ENCODE measurements around the gene CACNB3. TPM values are rescaled to one million over a fixed set of nuclear protein-coding genes. Genes with fewer than 3 reads are reported as not detected.

CACNB3 gene
- total RNA-seq, 1 experiment from 2014 or later: 7.0 TPM

DNA sequence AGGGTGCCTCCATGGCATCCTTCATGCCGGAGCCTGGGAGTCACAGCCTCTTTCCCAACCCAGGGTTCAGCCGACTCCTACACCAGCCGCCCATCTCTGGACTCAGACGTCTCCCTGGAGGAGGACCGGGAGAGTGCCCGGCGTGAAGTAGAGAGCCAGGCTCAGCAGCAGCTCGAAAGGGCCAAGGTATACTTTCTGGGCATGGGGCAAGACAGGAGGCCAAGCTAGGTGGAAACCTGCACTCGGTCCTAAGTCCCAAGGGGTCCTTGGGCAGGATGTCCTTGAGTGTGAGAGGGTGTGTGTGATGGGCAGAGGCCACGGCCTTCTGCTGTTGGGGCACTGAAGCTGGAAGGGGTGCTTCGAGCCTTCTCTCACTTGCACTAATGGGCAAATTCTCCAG lies 5.0 kb downstream of the CACNB3 start:
- no TSS peak for BruUV-seq (replicated peaks)
- Mint-ChIP-seq H3K36me3 (ENCODE audit: insufficient read depth, unreplicated experiment) (peaks cover 2% of the 10 kb centered on the region), H3K9me3 (ENCODE audit: unreplicated experiment) (no peaks in the 10 kb centered on the region), H3K4me3 (ENCODE audit: unreplicated experiment) (no peak overlapping the region), H3K27ac (ENCODE audit: low read depth, unreplicated experiment) (no peak overlapping the region), H3K27me3 (ENCODE audit: insufficient read depth, unreplicated experiment) (no peaks in the 10 kb centered on the region), H3K4me1 (ENCODE audit: insufficient read depth, unreplicated experiment) (peaks cover 12% of the 10 kb centered on the region)
- POLR2A ChIA-PET: interaction anchor here (0.9 to 1.6 kb wide), 3 partner anchors 9 to 10 kb away, joined by 3 to 7 read pairs (median 3); no protein-coding TSS in a partner anchor
- CTCF ChIA-PET: interaction anchor here (0.6 to 6.7 kb wide), 4 partner anchors 8 to 893 kb away, joined by 3 to 46 read pairs (median 3); no protein-coding TSS in a partner anchor
- TF ChIP-seq, protein P1, sequence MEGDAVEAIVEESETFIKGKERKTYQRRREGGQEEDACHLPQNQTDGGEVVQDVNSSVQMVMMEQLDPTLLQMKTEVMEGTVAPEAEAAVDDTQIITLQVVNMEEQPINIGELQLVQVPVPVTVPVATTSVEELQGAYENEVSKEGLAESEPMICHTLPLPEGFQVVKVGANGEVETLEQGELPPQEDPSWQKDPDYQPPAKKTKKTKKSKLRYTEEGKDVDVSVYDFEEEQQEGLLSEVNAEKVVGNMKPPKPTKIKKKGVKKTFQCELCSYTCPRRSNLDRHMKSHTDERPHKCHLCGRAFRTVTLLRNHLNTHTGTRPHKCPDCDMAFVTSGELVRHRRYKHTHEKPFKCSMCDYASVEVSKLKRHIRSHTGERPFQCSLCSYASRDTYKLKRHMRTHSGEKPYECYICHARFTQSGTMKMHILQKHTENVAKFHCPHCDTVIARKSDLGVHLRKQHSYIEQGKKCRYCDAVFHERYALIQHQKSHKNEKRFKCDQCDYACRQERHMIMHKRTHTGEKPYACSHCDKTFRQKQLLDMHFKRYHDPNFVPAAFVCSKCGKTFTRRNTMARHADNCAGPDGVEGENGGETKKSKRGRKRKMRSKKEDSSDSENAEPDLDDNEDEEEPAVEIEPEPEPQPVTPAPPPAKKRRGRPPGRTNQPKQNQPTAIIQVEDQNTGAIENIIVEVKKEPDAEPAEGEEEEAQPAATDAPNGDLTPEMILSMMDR (IDR thresholded peaks at IDR 0.05; ENCODE audit: unreplicated experiment): no peak
- intact Hi-C loops (cut with micrococcal nuclease): no loop called here
- no peak for DNase-seq (ENCODE audit: unreplicated experiment)

DNA sequence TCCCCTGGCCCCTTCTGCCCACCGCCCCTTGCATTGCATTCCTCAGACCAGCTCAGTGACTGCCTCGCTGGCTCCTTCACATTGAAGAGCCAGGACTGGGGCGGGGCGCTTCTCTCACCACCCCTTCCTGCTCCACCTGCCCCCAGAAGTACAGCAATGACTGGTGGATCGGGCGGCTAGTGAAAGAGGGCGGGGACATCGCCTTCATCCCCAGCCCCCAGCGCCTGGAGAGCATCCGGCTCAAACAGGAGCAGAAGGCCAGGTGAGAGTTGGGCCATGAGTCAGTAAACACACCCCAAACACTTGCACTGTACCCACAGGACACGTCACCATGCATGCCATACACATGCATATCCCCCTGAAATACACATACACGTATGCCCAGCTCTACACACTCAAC lies 5.8 kb downstream of the CACNB3 start:
- Mint-ChIP-seq H3K36me3 (ENCODE audit: insufficient read depth, unreplicated experiment) (peaks cover 11% of the 10 kb centered on the region), H3K4me1 (ENCODE audit: insufficient read depth, unreplicated experiment) (peaks cover 10% of the 10 kb centered on the region), H3K9me3 (ENCODE audit: unreplicated experiment) (no peaks in the 10 kb centered on the region), H3K4me3 (ENCODE audit: unreplicated experiment) (no peak overlapping the region), H3K27me3 (ENCODE audit: insufficient read depth, unreplicated experiment) (no peaks in the 10 kb centered on the region), H3K27ac (ENCODE audit: low read depth, unreplicated experiment) (peak overlapping the region; percentile 44)
- no TSS peak for BruUV-seq (replicated peaks)
- intact Hi-C loops (cut with micrococcal nuclease): no loop called here
- CTCF ChIA-PET: interaction anchor here (0.6 to 6.7 kb wide), 5 partner anchors 9 to 76 kb away, joined by 3 to 46 read pairs (median 3); partner anchors contain the start of gene DDX23
- DNase-seq (ENCODE audit: unreplicated experiment): peak; percentile 62
- TF ChIP-seq, protein P1 (IDR thresholded peaks at IDR 0.05; ENCODE audit: unreplicated experiment): no peak
- POLR2A ChIA-PET: interaction anchor here (0.5 to 1.6 kb wide), 3 partner anchors 10 to 194 kb away, joined by 3 to 7 read pairs (median 3); no protein-coding TSS in a partner anchor

DNA sequence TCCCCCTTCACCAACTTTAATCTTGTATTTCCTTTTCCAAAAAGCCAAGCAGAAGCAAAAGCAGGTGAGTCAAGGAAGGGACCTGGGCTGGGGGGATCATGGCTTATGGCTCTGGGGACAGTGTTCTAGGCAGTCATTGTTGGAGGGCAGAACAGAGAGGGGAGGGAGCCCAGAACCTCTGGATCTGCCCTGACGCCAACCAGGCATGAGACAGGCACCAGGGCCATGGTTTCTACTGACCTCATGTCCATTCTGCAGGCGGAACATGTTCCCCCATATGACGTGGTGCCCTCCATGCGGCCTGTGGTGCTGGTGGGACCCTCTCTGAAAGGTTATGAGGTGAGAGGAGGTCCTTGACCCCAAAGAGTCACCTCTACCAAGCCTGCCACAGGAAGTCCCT lies 6.6 kb downstream of the CACNB3 start:
- Mint-ChIP-seq H3K27me3 (ENCODE audit: insufficient read depth, unreplicated experiment) (no peaks in the 10 kb centered on the region), H3K4me3 (ENCODE audit: unreplicated experiment) (no peak overlapping the region), H3K9me3 (ENCODE audit: unreplicated experiment) (no peaks in the 10 kb centered on the region), H3K36me3 (ENCODE audit: insufficient read depth, unreplicated experiment) (peaks cover 19% of the 10 kb centered on the region), H3K27ac (ENCODE audit: low read depth, unreplicated experiment) (peak overlapping the region; percentile 44), H3K4me1 (ENCODE audit: insufficient read depth, unreplicated experiment) (peaks cover 10% of the 10 kb centered on the region)
- POLR2A ChIA-PET: interaction anchor here (1.6 kb wide), 1 partner anchor 11 kb away, joined by 7 read pairs; no protein-coding TSS in a partner anchor
- BruUV-seq (replicated peaks): no TSS peak
- intact Hi-C loops (cut with micrococcal nuclease): no loop called here
- CTCF ChIA-PET: interaction anchor here (0.8 to 6.7 kb wide), 2 partner anchors 10 to 27 kb away, joined by 3 to 46 read pairs; partner anchors contain the start of gene DDX23
- TF ChIP-seq, protein P1 (IDR thresholded peaks at IDR 0.05; ENCODE audit: unreplicated experiment): no peak
- no peak for DNase-seq (ENCODE audit: unreplicated experiment)

DNA sequence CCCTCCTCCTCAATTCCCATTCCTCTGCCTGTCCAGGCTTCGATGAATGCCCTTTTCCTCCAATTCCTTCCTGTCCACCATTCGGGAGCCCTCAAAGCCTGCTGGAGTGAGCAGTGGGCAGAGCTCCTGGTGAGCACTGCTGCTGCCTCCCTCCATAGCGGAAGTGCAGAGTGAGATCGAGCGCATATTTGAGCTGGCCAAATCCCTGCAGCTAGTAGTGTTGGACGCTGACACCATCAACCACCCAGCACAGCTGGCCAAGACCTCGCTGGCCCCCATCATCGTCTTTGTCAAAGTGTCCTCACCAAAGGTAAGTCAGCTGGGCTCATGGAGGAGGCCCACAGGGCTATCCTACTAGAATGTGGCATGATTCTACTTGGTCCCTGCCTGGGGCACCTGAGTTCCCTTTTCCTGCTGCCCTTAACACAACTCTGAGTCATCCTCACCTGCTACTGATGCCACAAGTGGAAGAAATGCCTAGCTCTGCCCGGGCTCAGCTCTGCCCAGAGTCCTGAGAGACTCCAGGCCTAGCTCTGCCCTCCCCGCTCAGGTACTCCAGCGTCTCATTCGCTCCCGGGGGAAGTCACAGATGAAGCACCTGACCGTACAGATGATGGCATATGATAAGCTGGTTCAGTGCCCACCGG lies 8.0 kb downstream of the CACNB3 start:
- Mint-ChIP-seq H3K9me3 (ENCODE audit: unreplicated experiment) (no peaks in the 10 kb centered on the region), H3K4me1 (ENCODE audit: insufficient read depth, unreplicated experiment) (peaks cover 10% of the 10 kb centered on the region), H3K27ac (ENCODE audit: low read depth, unreplicated experiment) (no peak overlapping the region), H3K36me3 (ENCODE audit: insufficient read depth, unreplicated experiment) (peaks cover 27% of the 10 kb centered on the region), H3K4me3 (ENCODE audit: unreplicated experiment) (no peak overlapping the region), H3K27me3 (ENCODE audit: insufficient read depth, unreplicated experiment) (no peaks in the 10 kb centered on the region)
- peak; percentile 46 for DNase-seq (ENCODE audit: unreplicated experiment)
- TF ChIP-seq, protein P1 (IDR thresholded peaks at IDR 0.05; ENCODE audit: unreplicated experiment): no peak
- no TSS peak for BruUV-seq (replicated peaks)
- POLR2A ChIA-PET: interaction anchor here (0.6 to 4.3 kb wide), 5 partner anchors 10 to 111 kb away, joined by 3 to 32 read pairs (median 3); partner anchors contain the start of gene CACNB3
- CTCF ChIA-PET: interaction anchor here (1.0 to 6.7 kb wide), 4 partner anchors 11 to 61 kb away, joined by 3 to 46 read pairs (median 5); no protein-coding TSS in a partner anchor
- intact Hi-C loops (cut with micrococcal nuclease): no loop called here

All from MCF 10A (cell line).